ENCODE results near the gene TSTD1. TPM values are rescaled to one million over a fixed set of nuclear protein-coding genes. Genes with fewer than 3 reads are reported as not detected.
"Not testable (repeated sequence)": the region's sequence is repeated elsewhere in the genome, so short reads cannot be mapped to it uniquely, and the experiment has no call there.

Gene TSTD1
- total RNA-seq, 2 experiments from 2014 or later, result 26.0 to 42.8 TPM

GRCh38 chr1:161069241-161069640 lies 30.5 kb upstream of the TSTD1 start:
- H3K27me3 Mint-ChIP-seq, result no peaks in the 10 kb centered on the region
- DNase-seq, result peak; percentile 36
- intact Hi-C loops (cut with DNase I, micrococcal nuclease), result loop anchor here (2.0 to 5.0 kb wide), 3 partner anchors 28 to 90 kb away; partner anchors contain the start of genes UFC1 (in 1 of the 2) and USP21 (in 1 of the 2)
- H3K4me1 Mint-ChIP-seq, result peaks cover 52% of the 10 kb centered on the region
- ATAC-seq, result no peak
- CTCF ChIA-PET, result interaction anchor here (0.6 to 8.3 kb wide), 13 partner anchors 10 to 131 kb away, joined by 3 to 126 read pairs (median 6); partner anchors contain the start of genes F11R, KLHDC9, PPOX and USF1
- peak overlapping the region; percentile 100 for H3K4me3 Mint-ChIP-seq
- peak overlapping the region; percentile 100 for H3K27ac Mint-ChIP-seq
- H3K36me3 Mint-ChIP-seq (ENCODE audit: low read depth), result peaks cover 33% of the 10 kb centered on the region
- H3K9me3 Mint-ChIP-seq (ENCODE audit: low read depth), result peaks cover 2% of the 10 kb centered on the region
- POLR2A ChIA-PET, result interaction anchor here (0.5 to 2.2 kb wide), 9 partner anchors 22 to 357 kb away, joined by 3 to 11 read pairs (median 7); partner anchors contain the start of genes CD48, F11R, UFC1 and USF1

- H3K4me3 Mint-ChIP-seq, result peak overlapping the region; percentile 100
- CTCF ChIA-PET, result interaction anchor here (0.6 to 8.3 kb wide), 15 partner anchors 10 to 739 kb away, joined by 3 to 126 read pairs (median 5); partner anchors contain the start of genes KLHDC9, NIT1, PFDN2 and USF1
- peak; percentile 70 for ATAC-seq
- intact Hi-C loops (cut with DNase I, micrococcal nuclease), result loop anchor here (1.0 to 5.0 kb wide), 6 partner anchors 22 to 90 kb away; partner anchors contain the start of genes DEDD (in 1 of the 2), NIT1 (in 1 of the 2), PFDN2 (in 1 of the 2) and UFC1 (in 1 of the 2)
- H3K4me1 Mint-ChIP-seq, result peaks cover 58% of the 10 kb centered on the region
- H3K9me3 Mint-ChIP-seq (ENCODE audit: low read depth), result peaks cover 2% of the 10 kb centered on the region
- peaks cover 38% of the 10 kb centered on the region for H3K36me3 Mint-ChIP-seq (ENCODE audit: low read depth)
- DNase-seq, result peak; percentile 90
- H3K27me3 Mint-ChIP-seq, result no peaks in the 10 kb centered on the region
- POLR2A ChIA-PET, result interaction anchor here (0.5 to 2.2 kb wide), 5 partner anchors 23 to 357 kb away, joined by 3 to 11 read pairs (median 8); partner anchors contain the start of genes CD48, F11R and USF1
- H3K27ac Mint-ChIP-seq, result peak overlapping the region; percentile 100
These were observed 29.8 kb upstream of the TSTD1 start for GRCh38 chr1:161068306-161069234.

GRCh38 chr1:161066694-161067093 lies 27.9 kb upstream of the TSTD1 start:
- Mint-ChIP-seq H3K36me3 (ENCODE audit: low read depth) (peaks cover 49% of the 10 kb centered on the region), H3K4me1 (peaks cover 68% of the 10 kb centered on the region), H3K9me3 (ENCODE audit: low read depth) (peaks cover 2% of the 10 kb centered on the region), H3K27ac (peak overlapping the region; percentile 100), H3K27me3 (no peaks in the 10 kb centered on the region), H3K4me3 (peak overlapping the region; percentile 100)
- intact Hi-C loops (cut with DNase I, micrococcal nuclease), result loop anchor here in 1 of 2 experiments (5.0 kb wide), 1 partner anchor 86 kb away; the partner anchor contains the start of gene UFC1
- CTCF ChIA-PET, result interaction anchor here (1.0 to 8.3 kb wide), 4 partner anchors 13 to 30 kb away, joined by 3 to 126 read pairs (median 6); partner anchors contain the start of genes KLHDC9 and USF1
- DNase-seq (peak; percentile 62), ATAC-seq (peak; percentile 39)
- POLR2A ChIA-PET, result interaction anchor here (0.6 to 1.0 kb wide), 4 partner anchors 10 to 116 kb away, joined by 3 to 9 read pairs (median 4); partner anchors contain the start of gene USF1

- CTCF ChIA-PET, result interaction anchor here (0.5 to 8.3 kb wide), 10 partner anchors 11 to 494 kb away, joined by 3 to 126 read pairs (median 4); partner anchors contain the start of genes KLHDC9, PPOX and USF1
- H3K9me3 Mint-ChIP-seq (ENCODE audit: low read depth); POLR2A ChIA-PET; H3K4me3 Mint-ChIP-seq; H3K27ac Mint-ChIP-seq; ATAC-seq; H3K27me3 Mint-ChIP-seq; DNase-seq: not testable (repeated sequence)
- peaks cover 63% of the 10 kb centered on the region for H3K4me1 Mint-ChIP-seq
- intact Hi-C loops (cut with DNase I, micrococcal nuclease), result loop anchor here in 1 of 2 experiments (5.0 kb wide), 1 partner anchor 87 kb away; the partner anchor contains the start of gene UFC1
- peaks cover 52% of the 10 kb centered on the region for H3K36me3 Mint-ChIP-seq (ENCODE audit: low read depth)
These were observed 26.9 kb upstream of the TSTD1 start for GRCh38 chr1:161065681-161066080.

GRCh38 chr1:161063936-161064335 lies 25.2 kb upstream of the TSTD1 start:
- DNase-seq; intact Hi-C loops (cut with DNase I, micrococcal nuclease); H3K27me3 Mint-ChIP-seq; POLR2A ChIA-PET; ATAC-seq; H3K9me3 Mint-ChIP-seq (ENCODE audit: low read depth): not testable (repeated sequence)
- Mint-ChIP-seq H3K27ac (peak overlapping the region; percentile 87), H3K4me1 (peaks cover 71% of the 10 kb centered on the region), H3K4me3 (peak overlapping the region; percentile 47), H3K36me3 (ENCODE audit: low read depth) (peaks cover 56% of the 10 kb centered on the region)
- CTCF ChIA-PET, result interaction anchor here (1.8 kb wide), 1 partner anchor 9 kb away, joined by 6 read pairs; no protein-coding TSS in a partner anchor

- Mint-ChIP-seq H3K9me3 (ENCODE audit: low read depth) (no peaks in the 10 kb centered on the region), H3K27me3 (no peaks in the 10 kb centered on the region), H3K27ac (no peak overlapping the region), H3K4me1 (peaks cover 61% of the 10 kb centered on the region), H3K36me3 (ENCODE audit: low read depth) (peaks cover 49% of the 10 kb centered on the region), H3K4me3 (no peak overlapping the region)
- DNase-seq (no peak), ATAC-seq (no peak)
- ChIA-PET POLR2A (interaction anchor here (0.6 kb wide), 1 partner anchor 22 kb away, joined by 3 read pairs; the partner anchor contains the start of gene TSTD1), CTCF (interaction anchor here (0.8 to 2.0 kb wide), 7 partner anchors 15 to 110 kb away, joined by 3 to 11 read pairs (median 4); partner anchors contain the start of gene USF1)
- intact Hi-C loops (cut with DNase I, micrococcal nuclease), result no loop called here
These were observed 22.7 kb upstream of the TSTD1 start for GRCh38 chr1:161061419-161061818.

GRCh38 chr1:161059293-161059692 lies 20.5 kb upstream of the TSTD1 start:
- CTCF ChIA-PET, result interaction anchor here (0.9 to 1.6 kb wide), 8 partner anchors 9 to 39 kb away, joined by 3 to 7 read pairs (median 4); partner anchors contain the start of genes KLHDC9, TSTD1 and USF1
- peaks cover 56% of the 10 kb centered on the region for H3K36me3 Mint-ChIP-seq (ENCODE audit: low read depth)
- intact Hi-C loops (cut with DNase I, micrococcal nuclease), result no loop called here
- ATAC-seq, result no peak
- H3K27ac Mint-ChIP-seq, result peak overlapping the region; percentile 75
- POLR2A ChIA-PET, result interaction anchor here (1.3 kb wide), 1 partner anchor 13 kb away, joined by 10 read pairs; the partner anchor contains the start of gene USF1
- H3K27me3 Mint-ChIP-seq, result no peaks in the 10 kb centered on the region
- H3K4me3 Mint-ChIP-seq, result no peak overlapping the region
- H3K9me3 Mint-ChIP-seq (ENCODE audit: low read depth), result no peaks in the 10 kb centered on the region
- no peak for DNase-seq
- peaks cover 55% of the 10 kb centered on the region for H3K4me1 Mint-ChIP-seq

- ChIA-PET CTCF (interaction anchor here (0.8 to 2.4 kb wide), 8 partner anchors 9 to 58 kb away, joined by 3 to 15 read pairs (median 6); partner anchors contain the start of genes ARHGAP30, KLHDC9 and USF1), POLR2A (no interaction called here)
- Mint-ChIP-seq H3K27me3 (no peaks in the 10 kb centered on the region), H3K27ac (no peak overlapping the region), H3K4me1 (peaks cover 20% of the 10 kb centered on the region), H3K36me3 (ENCODE audit: low read depth) (peaks cover 62% of the 10 kb centered on the region), H3K4me3 (no peak overlapping the region), H3K9me3 (ENCODE audit: low read depth) (no peaks in the 10 kb centered on the region)
- ATAC-seq (peak; percentile 57), DNase-seq (peak; percentile 42)
- intact Hi-C loops (cut with DNase I, micrococcal nuclease), result no loop called here
These were observed 16.0 kb upstream of the TSTD1 start for GRCh38 chr1:161054805-161055204.

- Mint-ChIP-seq H3K36me3 (ENCODE audit: low read depth) (peaks cover 62% of the 10 kb centered on the region), H3K27me3 (no peaks in the 10 kb centered on the region), H3K4me1 (peaks cover 14% of the 10 kb centered on the region), H3K4me3 (no peak overlapping the region), H3K27ac (no peak overlapping the region), H3K9me3 (ENCODE audit: low read depth) (no peaks in the 10 kb centered on the region)
- DNase-seq (no peak), ATAC-seq (no peak)
- intact Hi-C loops (cut with DNase I, micrococcal nuclease), result no loop called here
- POLR2A ChIA-PET, result no interaction called here
- CTCF ChIA-PET, result interaction anchor here (0.8 to 2.4 kb wide), 9 partner anchors 8 to 57 kb away, joined by 3 to 15 read pairs (median 6); partner anchors contain the start of genes ARHGAP30, KLHDC9 and USF1
These were observed 15.5 kb upstream of the TSTD1 start for GRCh38 chr1:161054232-161054631.

GRCh38 chr1:161052899-161053298 lies 14.1 kb upstream of the TSTD1 start:
- Mint-ChIP-seq H3K27ac (no peak overlapping the region), H3K36me3 (ENCODE audit: low read depth) (peaks cover 70% of the 10 kb centered on the region), H3K4me3 (no peak overlapping the region), H3K4me1 (peaks cover 12% of the 10 kb centered on the region), H3K27me3 (no peaks in the 10 kb centered on the region), H3K9me3 (ENCODE audit: low read depth) (no peaks in the 10 kb centered on the region)
- ChIA-PET POLR2A (no interaction called here), CTCF (interaction anchor here (1.5 to 1.7 kb wide), 2 partner anchors 15 to 21 kb away, joined by 3 read pairs; no protein-coding TSS in a partner anchor)
- ATAC-seq, result no peak
- intact Hi-C loops (cut with DNase I, micrococcal nuclease), result no loop called here
- no peak for DNase-seq
